GM18505 (cell line): Measurements from ENCODE around the gene ZNF318.

Experiments
- ATAC-seq: cut with Tn5 transposase; IDR thresholded peaks from one replicate; pipeline ENCODE4 v1.9.1; 2021; ENCODE audit not compliant: unreplicated experiment
- POLR2A ChIP-seq: IDR thresholded peaks from 4 replicates; pipeline ENCODE4 v1.6.1; 2011; ENCODE audit warnings: borderline replicate concordance; ENCODE audit not compliant: insufficient read depth, insufficient read length; ENCODE audit errors: extremely low read depth

The ZNF318 gene

GRCh38 chr6:43335469-43335868 is 34.0 kb downstream of the ZNF318 start:
- no peak for TF ChIP-seq POLR2A
- no peak for ATAC-seq

DNA sequence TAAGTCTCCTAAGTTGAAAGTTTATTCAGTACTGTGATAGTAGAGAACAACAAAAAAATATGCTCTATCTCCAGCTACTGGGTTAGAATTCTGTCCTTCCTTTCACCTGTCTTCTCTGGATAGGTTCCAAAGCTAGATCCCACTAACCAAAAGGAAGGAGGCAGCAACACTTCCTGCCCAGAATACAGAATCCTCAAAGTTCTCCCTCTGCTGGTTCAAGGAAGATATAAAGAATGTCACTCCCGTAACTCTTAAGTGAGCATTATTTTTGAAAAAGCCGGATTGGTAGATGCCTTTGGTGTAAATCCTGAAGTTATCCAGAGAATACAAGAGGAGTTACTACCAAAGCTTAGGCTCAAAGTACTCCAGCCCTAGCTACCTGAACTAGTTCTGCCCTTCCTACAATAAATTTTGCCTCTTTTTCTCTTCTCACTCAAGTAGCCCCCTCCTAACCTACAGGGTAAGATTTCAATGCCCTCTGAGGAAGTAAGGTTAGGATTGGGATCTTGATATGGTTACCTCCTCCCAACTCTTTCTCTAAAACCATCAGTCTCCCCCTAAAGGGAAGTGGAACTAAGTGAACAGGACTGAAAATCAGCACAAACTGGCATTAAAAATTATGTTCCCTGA is 34.9 kb downstream of the ZNF318 start:
- TF ChIP-seq POLR2A: no peak
- ATAC-seq: no peak

DNA sequence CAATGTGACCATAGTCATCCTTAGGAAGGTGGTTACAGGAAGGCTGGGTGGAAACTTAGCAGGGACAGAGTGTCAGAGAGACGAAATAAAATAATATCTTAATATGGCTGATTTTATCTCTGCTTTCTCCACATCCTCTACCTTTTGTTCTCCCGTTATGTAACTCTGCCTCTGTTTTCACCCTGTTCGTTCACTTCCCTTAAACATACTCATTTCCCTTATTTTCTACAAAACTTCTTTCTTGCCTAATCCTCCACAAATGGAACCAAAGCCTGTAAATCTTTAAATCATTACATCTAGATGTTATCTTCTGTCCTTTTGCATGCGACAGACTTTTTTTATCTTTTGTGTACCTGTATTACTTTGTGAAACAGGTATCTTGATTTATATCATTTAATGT is 37.6 kb downstream of the ZNF318 start:
- TF ChIP-seq POLR2A: no peak
- ATAC-seq: no peak

GRCh38 chr6:43331470-43331869 is 38.0 kb downstream of the ZNF318 start:
- ATAC-seq: no peak
- TF ChIP-seq POLR2A: no peak

GRCh38 chr6:43328528-43328927 is 40.9 kb downstream of the ZNF318 start:
- no peak for ATAC-seq
- no peak for TF ChIP-seq POLR2A

DNA sequence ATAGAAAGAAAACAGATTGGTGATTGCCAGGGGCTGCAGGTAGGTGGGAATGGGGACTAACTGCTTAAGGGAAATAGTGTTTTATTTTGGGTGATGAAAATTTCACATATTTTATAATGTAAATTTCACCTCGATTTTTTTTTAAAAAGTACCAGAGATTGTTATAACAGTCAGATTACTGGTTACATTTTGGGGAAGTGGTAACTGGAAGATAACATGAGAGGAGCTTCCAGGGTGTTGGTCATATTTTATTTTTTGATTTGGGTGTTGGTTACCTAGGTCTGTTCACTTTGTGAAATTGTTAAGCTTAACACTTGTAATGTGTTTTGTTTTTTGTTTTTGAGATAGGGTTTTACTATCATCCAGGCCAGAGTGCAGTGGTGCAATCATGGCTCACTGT is 43.6 kb downstream of the ZNF318 start:
- no peak for ATAC-seq
- TF ChIP-seq POLR2A: no peak

GRCh38 chr6:43318011-43318410 is 51.4 kb downstream of the ZNF318 start:
- TF ChIP-seq POLR2A: no peak
- no peak for ATAC-seq

- no peak for TF ChIP-seq POLR2A
- ATAC-seq: no peak
Measured at GRCh38 chr6:43313813-43314212, 55.6 kb downstream of the ZNF318 start.

- no peak for TF ChIP-seq POLR2A
- ATAC-seq: no peak
Measured at GRCh38 chr6:43311666-43312065, 57.8 kb downstream of the ZNF318 start.

GRCh38 chr6:43310624-43311023 is 58.8 kb downstream of the ZNF318 start:
- TF ChIP-seq POLR2A: no peak
- no peak for ATAC-seq

DNA sequence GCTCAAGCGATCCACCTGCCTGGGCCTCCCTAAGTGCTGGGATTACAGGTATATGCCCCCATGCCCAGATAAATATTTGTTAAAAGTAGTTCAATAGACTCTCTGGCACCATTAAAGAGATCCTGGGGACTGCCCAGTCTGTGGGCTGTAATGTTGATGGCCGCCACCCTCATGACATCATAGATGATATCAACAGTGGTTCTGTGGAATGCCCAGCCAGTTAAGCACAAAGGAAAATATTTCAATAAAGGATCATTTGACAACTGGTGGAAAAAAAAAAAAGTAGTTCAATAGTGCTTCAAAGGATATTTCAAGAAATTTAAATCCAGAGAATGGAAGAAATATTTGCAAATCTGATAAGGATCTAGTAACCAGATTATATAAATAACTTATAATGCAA is 59.3 kb downstream of the ZNF318 start:
- ATAC-seq: no peak
- no peak for TF ChIP-seq POLR2A

DNA sequence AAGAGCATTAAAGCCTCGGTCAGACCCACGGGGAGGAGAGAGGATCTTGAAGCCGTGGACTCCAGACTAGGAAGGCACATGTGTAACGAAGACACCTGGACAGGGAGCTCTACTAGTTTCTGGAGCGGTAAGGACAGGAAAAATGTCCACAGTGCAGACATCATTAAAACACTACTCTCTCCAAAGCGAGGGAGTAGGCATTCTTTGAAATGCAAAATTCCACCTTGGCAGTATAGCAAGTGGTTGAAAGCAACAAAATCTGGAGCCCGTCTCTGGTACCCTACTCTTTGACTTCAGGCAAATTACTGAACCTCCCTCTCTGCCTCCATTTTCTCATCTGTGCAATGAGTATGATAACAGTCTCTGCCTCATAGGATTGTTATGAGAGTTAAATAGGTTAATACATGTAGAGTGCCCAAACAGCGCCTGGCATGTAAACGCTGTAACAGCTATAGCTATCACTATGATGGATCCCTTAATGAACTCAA is 60.4 kb downstream of the ZNF318 start:
- ATAC-seq: no peak
- TF ChIP-seq POLR2A: no peak

- no peak for TF ChIP-seq POLR2A
- ATAC-seq: no peak
Measured at GRCh38 chr6:43308101-43308989, 61.1 kb downstream of the ZNF318 start, which contains the start of gene CRIP3. Gene CRIP3, minus strand, starts transcription at chr6:43308826. Its CDS starts 34 bp downstream, at chr6:43308792.
